Measurements from ENCODE around the gene TEX30. TPM values are rescaled to one million over a fixed set of nuclear protein-coding genes. Genes with fewer than 3 reads are reported as not detected.

Gene TEX30
- total RNA-seq, 1 donor from 2014 or later = 30.8 TPM

DNA sequence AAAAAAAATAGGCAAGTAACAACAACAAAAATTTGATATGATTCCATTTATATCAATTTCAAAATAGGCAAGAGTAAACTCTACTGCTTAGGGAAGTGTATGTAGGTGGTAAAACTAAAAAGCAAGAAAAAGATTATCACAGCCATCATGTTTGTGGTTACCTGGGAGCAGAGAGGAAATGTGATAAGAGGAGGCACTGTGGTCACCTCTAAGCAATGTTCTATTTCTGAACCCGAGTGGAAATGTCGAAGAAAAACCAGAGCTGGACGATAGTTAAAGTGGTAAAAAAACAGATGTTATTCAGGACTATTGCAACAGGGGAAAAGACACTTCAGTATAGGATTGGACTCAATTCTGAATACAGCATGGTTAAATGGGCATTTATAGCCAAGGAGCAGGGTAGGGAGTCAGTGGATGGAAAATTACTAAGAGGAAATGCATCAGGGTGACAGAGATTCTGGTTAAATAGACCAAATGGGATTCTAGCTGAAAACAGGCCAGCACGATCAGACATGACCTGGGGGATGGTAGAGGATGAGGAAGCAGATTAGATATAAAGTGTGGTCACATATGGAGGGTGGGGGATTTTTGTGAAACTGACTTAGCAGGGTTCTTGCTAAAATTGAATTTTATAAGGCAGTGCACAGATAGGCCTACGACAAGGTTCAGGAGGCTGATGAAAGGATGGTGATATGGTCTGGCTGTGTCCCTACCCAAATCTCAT, 6.0 kb upstream of the TEX30 start:
- peak in 1 of 2 donors; percentile 55 for DNase-seq (ENCODE audit: low read depth in 2 of 2)

DNA sequence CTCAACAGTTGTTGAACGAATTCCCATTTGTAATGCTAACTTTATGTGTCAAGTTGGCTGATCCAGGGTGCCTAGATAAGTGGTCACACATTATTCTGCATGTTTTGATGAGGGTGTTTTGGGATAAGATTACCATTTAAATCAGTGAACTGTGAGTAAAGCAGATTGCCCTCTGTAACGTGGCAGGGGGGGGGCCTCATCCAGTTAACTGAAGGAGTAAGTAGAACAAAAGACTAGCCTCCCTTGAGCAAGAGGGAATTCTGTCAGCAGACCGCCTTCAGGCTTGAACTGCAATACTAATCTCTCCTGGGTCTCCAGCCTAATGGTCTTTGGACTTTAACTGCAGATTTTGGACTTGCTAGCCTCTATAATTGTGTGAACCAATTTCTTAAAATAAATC, 4.2 kb upstream of the TEX30 start:
- DNase-seq (ENCODE audit: low read depth in 2 of 2) = no peak

DNA sequence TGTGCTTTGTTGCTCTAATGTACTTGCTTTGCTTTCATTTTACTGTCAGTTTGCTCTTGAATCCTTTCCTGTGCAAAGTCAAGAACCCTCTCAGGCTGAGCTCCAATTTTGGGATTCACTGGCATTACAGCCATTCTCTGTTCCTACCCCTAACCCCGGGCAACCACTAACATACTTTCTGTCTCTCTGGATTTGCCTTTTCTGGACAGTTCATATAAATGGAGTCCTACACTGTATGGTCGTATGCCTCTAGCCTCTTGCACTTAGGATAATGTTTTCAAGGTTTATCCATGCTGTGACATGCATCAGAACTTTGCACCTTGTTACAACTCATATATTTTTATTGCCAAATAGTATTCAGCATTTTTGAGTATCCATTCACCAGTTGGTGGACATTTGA, 2.7 kb upstream of the TEX30 start:
- DNase-seq (ENCODE audit: low read depth in 2 of 2) = no peak

DNA sequence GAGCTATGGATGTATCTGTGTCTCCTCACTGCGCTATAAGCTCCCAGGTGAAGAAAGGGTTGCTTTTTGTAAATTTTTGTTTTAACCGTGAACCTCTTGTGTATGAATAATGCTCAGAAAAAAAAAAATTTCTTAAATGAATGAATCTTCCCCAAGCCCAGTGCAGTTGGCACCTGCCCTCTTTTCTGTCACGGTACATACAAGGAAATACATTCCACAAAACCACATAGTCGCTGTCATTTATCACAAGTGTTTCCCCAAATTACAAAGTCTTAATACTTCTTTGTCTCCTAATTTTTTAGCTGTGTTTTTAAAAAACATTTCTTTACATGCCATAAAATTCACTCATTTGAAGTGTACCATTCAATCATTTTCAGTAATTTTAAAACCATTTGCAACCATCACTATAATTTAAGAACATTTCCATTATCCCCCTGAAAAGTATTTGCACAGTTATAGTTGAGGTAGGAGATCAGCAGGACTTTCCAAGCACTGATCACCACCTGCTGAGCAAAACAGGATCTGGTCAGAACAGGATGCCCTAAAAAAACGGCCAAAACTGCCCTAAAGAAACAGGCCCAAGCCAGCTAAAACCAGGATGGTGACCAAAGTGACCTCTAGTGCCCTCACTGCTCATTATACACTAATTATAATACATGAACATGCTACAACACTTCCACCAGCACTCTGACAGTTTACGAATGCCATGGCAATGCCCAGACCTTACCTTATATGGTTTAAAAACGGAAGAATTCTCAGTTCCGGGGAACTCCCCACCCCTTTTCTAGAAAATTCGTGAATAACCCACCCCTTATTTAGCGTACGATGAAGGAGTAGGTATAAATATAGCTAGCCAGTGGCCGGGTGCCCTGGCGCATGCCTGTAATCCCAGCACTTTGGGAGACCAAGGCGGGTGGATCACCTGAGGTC, 1.3 kb upstream of the TEX30 start:
- DNase-seq (ENCODE audit: low read depth in 2 of 2) = no peak

DNA sequence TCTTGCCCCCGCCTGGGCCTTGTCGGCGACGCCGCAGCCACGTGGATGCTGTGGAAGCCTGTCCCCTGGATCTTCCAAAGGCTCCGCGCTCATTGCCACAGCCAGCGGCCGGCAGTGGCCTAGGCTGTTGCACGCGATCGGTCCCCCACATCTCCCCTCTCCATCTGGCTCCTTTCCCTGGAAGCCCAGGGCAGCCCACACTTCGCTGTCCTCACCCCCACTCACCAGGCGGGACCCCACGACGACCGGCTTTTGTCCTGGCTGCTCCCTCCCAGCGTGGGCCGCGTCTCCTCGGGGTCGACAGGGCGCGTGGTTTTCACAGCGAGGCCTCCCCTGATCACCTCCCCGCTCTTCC, 605 bp upstream of the TEX30 start:
- no peak for DNase-seq (ENCODE audit: low read depth in 2 of 2)

DNA sequence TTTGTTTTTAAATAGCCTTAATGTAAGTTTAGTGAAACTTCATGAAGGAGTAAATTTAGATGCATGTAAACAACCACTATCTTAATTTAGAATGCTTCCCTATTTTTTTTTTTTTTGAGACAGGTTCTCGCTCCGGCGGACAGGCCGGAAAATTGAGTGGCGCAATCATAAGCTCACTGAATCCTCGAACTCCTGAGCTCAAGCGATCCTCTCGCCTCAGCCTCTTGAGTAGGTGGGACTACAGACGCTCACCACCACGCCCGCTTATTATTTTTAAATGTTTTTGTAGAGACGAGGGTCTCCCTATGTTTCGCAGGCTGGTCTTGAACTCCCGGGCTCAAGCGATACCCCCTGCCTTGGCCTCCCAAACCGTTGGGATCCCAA, 1.6 kb downstream of the TEX30 start:
- no peak for DNase-seq (ENCODE audit: low read depth in 2 of 2)

DNA sequence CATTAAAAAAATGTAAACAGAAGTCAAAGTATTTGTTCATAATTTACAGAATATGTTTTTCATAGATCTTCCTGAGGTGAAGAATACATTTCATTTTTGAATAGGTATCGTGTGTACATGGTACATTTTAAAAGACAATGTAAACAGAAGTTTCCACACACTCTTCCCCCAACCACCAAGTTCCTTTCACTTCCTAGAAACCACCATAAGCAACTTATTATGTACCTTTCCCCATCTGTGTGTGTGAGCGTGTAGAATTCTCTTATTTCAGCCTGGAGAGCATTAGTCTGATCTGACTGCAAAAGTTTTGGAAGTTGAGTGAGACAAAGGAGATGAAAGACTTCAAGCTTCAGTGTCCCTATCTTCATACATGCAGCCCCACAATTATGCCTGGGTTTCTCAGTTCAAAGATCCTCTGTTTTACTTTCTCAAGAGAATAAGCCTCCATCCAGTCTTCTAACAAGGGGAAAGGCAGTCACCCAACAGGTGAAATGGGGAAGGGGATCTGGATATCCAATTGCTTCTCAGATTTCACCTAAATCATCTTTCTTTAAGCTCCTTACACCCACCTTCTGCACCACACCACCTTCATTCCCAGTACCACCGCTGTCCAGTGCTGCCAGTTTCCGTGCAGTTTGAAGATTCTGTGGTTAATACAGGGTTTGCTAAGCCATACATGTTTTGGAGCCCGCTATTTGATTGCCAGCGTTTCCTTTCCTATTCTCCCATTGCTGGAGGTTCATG, 2.1 kb downstream of the TEX30 start:
- no peak for DNase-seq (ENCODE audit: low read depth in 2 of 2)

DNA sequence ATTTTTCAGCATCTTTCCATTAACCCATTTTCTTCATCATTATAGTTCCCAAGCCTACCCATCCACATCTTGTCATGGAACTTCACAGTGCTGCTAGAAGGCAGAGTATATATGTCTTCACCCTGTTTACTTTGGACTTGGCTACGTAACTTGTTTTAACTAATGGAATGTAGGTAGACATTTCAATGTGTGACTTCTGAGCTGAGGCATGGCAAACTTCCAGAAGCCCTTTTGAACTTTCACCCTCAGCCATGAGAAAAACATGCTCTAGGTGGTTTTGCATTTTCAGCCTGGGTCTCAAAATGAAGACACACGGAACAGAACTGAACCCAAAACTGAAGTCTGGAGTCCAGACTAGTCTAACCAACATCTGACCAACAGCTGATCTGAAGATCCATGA, 3.2 kb downstream of the TEX30 start:
- peak in 1 of 2 donors; percentile 13 for DNase-seq (ENCODE audit: low read depth in 2 of 2)

DNA sequence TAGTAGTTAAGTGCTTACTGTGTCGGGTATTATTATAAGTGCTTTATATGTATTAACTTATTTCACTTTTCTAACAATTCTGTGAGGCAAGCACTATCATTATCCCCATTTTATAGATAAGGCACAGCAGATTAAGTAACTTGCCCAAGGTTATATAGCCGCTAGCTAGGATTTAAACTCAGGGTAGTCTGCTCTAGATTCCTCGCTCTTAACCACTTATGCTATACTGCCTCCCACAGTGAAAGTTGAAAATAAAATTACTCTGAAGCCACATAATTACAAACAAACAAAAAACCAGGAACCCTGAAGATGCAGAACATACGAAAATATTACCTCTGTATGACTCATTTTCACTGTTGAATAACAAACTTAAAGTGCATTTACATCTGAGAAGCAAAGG, 3.9 kb downstream of the TEX30 start:
- DNase-seq (ENCODE audit: low read depth in 2 of 2) = peak in 1 of 2 donors; percentile 23

DNA sequence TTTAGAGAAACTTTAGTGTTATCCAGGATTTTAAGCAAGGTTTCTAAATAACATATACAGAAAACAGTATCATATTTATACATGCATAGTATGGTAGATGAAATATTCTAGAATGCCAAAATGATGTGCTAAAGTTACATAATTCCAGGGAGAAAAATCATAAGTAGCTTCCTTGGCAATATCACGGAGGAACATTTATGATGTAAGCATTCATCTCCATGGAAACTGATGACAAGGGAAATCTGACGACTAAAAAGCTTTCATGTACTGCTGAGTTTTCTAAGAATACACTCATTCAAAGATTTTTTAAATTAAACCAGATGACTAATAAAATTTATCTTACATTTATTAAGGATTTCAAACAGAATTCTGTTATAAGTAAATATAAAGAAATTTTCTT, 4.7 kb downstream of the TEX30 start:
- peak in 1 of 2 donors; percentile 30 for DNase-seq (ENCODE audit: low read depth in 2 of 2)

DNA sequence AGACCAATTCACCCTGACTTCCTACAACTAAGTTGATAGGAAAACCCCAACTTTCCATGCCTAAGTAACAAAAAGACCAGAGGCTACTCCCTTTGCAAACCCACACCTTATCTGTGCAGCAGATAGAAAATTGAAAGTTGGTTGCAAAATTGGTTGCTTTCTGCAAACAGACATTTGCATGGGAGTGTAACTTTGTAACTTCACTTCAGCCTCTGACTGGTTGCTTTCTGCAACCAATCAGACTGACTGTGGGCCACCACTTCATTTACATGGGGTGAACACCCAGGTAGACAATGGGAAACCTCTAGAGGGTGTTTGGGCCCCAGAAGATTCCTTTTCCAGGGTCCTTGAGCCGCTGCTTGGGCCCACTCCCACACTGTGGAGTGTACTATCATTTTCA, 9.8 kb downstream of the TEX30 start:
- DNase-seq (ENCODE audit: low read depth in 2 of 2) = no peak

DNA sequence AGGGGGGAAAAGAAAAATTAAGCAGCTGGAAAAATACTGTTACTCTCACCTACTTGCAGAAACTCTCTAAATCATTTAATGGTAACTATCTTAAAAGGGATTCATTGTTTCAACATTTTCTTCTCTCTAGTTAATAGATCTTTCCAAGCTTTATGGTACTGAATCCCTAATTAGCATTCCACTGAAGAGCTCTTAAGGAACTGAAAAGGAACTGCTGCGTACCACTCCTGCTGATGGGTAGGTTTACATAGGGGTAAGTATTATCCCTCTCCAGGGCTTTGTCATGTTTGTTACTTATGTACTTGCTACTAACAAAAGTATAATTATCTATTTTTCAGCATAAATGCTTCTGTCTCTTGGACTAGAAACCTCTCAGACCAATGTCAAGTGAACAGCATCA, 12.5 kb downstream of the TEX30 start:
- no peak for DNase-seq (ENCODE audit: low read depth in 2 of 2)

DNA sequence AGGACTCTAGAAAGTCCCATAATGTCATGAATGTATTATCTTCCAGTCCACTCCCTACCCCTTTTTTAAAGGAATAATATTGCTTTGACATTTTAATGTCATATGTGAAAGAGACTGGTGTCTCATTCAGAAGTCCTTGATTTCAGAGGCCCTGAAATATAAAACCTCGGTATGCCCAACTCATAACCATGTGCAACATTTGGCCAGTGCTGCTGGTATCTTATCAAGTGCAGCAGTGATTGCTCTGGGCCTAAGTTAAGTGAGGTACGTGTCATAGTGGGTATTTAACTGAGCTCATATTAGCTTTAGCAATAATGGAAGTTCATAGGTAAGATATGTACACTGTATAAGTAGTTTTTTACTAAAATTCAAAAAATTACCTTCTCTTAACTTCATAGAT, 14.7 kb downstream of the TEX30 start:
- no peak for DNase-seq (ENCODE audit: low read depth in 2 of 2)

DNA sequence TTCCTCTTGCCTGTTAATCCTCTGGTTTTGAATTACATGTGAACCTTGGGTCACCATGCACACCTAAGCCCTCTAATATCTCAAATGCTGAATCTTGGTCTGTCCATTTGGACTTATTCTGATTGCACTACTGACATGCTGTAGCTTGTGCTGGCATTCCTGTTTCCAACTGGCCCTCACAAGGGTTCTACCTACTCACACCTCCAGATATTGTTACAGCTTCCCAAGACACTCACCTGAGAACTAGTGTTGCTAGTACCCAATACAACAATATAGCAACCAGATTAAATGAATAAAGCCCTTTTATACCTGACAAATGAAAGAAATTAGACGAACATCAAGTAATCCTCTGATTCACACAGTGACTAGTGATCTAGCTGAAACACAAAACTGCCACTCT, 16.6 kb downstream of the TEX30 start:
- DNase-seq (ENCODE audit: low read depth in 2 of 2) = no peak

DNA sequence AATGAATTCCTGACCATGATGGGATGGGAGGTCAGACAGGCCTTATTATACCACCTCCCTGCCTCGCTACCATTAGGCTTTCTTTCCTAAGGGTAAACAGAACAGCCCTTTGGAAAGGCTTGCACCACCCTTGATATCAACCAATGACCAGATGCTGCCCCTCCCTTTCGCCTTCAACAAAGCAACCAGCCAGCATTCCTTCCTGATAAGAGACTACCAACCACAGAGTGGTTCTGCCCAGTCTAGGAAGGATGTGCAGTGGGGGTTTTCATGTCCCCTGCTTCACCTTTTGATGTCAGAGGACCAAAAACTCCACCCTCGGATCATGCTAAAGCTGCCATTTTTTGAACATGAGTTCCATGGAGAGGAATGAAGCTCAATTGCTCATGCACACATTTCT, 21.7 kb downstream of the TEX30 start:
- no peak for DNase-seq (ENCODE audit: low read depth in 2 of 2)

DNA sequence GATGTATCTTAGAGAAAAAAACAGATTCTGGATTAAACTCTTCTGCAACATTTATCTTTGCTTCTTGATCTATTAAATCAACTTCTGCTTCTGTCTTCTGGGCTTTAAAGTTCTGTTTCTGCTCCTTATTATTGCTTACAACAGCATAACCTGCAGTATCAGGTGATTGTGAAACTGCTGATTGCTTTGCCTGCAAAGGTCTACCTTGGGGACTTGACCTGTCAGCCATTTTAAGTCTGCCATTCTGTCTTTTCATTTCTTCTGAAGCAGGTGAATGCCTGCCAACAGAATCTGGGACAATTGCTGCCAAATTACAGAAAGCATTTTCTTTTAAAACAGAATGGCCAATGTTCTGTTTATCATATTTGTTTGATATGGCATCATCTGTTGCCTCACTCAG, 31.1 kb downstream of the TEX30 start:
- DNase-seq (ENCODE audit: low read depth in 2 of 2) = no peak

DNA sequence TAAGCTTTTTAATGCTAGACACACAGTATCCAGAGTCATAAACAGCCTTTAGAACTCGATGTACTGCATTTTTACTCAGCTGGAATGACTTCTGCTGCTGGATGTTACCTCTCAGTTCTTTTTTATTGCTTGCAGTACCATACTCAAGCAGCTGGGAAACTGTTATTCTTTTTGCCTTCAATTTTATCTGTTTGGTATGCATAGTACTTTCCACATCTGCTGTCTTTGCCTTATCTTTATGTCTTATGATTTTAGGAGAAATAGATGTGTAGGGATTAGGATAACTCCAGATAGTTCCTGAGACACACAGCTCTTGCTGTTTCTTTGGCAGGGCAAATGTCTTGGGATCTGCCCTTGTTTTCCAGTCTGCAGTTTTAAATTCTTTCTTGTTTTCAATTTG, 31.5 kb downstream of the TEX30 start:
- no peak for DNase-seq (ENCODE audit: low read depth in 2 of 2)

DNA sequence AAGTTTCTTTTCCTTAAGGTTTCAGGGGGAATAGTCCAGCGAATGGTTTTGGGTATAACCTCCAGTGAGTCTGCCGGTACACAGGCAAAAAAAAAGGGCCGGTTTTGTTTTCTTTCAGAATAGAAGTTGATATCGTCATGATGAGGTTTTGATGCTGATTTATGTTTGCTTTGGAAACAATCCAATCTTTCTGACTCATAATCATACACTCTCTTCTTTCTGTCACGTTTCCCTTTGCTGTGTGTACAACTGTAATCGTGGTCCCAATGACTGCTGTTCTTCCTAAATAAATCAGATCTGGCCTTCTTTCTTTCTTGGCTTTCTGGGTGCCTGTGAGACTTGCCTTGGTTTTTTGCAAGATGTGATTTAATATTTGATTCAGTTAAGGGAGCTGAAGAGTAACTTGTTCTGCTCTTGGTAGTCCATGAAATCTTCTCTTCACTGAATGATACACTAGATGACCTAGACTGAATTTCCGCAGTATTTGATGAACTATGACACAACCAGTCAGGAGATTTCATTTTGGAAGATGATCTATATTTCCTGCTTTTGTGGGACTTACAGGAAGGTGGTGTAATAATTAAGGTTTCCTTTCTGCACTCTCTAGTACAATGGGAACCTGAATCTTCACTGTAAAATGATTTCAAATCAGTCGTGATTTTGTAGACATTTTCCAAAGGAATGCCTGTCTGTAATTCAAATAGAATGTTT, 43.9 kb downstream of the TEX30 start:
- DNase-seq (ENCODE audit: low read depth in 2 of 2) = peak; percentile 92 to 95

DNA sequence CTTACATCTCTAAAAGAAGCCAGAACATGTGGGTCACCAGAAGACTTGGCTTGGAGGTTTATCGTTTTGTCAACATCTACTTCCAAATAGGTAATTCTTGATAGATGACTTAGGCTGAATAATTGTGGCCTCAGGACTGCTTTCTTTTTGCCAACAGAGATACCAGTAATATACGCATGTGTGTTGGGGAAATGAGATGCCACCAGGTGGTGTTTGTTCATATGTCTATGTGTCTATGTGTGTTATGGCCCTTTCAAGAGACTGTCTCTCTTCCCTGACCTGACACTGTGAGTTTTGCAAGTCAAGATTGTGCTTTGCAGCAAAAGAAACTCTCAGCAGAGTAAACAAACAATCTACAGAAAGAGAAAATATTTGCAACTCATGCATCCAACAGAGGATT, 47.2 kb downstream of the TEX30 start:
- peak; percentile 21 to 75 for DNase-seq (ENCODE audit: low read depth in 2 of 2)

DNA sequence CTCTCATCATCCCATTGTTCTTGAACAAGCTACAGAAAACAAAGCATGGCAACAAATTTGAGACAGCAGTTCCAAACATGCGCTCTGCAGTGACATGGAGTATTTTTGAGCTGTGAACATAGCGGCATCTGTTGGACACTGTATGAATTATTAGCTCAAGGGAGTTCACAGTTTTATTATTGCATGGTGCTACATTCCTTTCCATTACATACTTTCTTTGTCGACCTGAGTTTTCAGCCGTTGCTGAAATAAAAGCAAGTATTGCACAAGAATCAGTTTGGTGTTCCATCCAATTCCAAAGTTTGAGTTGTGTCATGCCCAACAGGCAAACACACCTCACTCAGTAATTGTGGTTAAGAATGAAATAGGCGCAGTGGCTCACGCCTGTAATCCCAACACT, 48.7 kb downstream of the TEX30 start:
- peak; percentile 71 to 92 for DNase-seq (ENCODE audit: low read depth in 2 of 2)

DNA sequence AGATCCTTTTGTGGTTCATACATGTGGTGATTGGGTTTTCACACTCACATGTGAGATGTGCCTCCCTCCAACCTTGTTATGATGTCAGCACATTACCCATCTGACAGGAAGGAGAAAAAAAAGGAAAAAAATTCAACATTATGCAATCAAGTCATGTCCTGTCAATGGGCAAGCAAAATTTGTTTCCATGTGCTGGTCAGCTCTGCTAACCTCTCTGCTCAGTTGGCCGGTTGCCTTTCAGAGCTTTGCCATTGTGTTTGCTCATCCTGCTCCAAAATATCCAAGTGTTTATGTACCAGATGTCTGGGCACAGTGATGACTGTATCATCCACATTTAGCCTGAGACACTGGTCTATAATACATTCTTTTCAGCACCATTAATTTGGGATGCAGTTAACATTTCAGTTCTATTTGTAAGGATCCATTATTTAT, 51.8 kb downstream of the TEX30 start:
- peak; percentile 56 to 98 for DNase-seq (ENCODE audit: low read depth in 2 of 2)

DNA sequence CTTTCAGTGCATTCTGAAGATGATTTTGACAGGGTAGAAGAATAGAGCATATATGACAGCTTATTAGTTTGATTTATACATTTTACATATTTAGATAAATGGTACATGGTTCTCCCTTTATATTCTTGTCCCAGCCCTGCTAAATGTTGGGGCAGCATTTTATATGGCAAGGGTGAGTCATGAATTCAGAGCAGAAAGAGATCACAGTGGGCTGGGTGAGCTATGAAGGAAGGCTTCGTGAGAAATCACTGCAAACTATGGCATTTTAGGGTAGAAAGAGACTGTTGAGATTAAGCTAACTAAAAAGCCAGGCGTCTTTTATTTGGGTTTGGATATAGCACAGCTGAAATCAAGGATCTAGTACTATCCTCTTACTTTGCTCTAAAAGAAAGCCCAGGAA, 54.8 kb downstream of the TEX30 start:
- DNase-seq (ENCODE audit: low read depth in 2 of 2) = no peak

Measured in lung microvascular endothelial cell (primary cell).